AG10803 (cell line): ENCODE results near the gene TTC7B.

ENCODE experiments used
- DNase-seq: peaks from one replicate; pipeline ENCODE4 v3.0.0; 2010; ENCODE audit warnings: low read depth
- H3K4me3 ChIP-seq: 2 replicates; pipeline ENCODE4 v1.5.1; 2011; ENCODE audit warnings: mild to moderate bottlenecking, low read length, control low read depth
- TF ChIP-seq, protein P1 (sequence below): conservative IDR thresholded peaks from 2 replicates; pipeline ENCODE4 v1.5.1; 2011; ENCODE audit warnings: mild to moderate bottlenecking, low read length, control low read depth, inconsistent platforms

Gene TTC7B

DNA sequence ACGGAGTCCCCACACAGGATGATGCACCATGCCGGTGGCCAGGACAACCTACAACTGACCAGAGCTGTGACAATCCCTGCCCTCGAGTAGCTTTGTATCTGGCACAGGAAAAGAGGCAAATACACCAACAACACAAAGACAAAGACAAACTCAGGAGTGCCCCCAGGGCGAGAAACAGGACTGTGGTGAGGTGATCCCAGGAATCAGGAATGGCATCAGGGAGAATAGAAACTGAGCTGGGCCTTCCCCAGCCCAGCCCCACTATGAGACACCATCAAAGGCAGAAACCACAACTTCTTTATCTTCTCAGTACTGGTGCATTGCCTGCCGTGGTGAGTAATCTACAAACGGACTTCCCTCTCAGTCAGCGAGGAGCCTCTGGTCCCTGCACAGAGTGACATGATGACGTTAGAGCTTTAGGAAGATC lies 157.7 kb downstream of the TTC7B start:
- peak; percentile 33 for DNase-seq

DNA sequence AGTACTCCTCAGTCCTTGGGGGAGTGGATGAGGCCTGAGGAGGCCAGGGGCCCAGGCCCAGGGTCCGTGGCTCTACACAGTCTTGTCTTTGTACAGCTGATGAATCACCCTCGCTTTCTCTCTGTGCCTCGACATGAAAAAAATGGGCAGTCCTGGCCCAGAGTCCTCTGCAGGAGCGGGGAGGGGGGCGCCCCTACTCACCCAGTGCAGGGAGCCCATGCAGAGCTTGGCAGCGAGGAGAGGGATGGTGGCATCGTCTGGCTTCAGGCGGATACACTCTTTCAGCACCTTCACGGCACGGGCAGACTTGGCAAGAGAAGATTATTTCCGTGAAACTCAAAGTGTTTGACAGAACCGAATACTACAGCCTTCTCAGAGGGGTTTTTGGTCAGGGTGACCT lies 159.3 kb downstream of the TTC7B start:
- no peak overlapping the region for H3K4me3 ChIP-seq
- TF ChIP-seq, protein P1, sequence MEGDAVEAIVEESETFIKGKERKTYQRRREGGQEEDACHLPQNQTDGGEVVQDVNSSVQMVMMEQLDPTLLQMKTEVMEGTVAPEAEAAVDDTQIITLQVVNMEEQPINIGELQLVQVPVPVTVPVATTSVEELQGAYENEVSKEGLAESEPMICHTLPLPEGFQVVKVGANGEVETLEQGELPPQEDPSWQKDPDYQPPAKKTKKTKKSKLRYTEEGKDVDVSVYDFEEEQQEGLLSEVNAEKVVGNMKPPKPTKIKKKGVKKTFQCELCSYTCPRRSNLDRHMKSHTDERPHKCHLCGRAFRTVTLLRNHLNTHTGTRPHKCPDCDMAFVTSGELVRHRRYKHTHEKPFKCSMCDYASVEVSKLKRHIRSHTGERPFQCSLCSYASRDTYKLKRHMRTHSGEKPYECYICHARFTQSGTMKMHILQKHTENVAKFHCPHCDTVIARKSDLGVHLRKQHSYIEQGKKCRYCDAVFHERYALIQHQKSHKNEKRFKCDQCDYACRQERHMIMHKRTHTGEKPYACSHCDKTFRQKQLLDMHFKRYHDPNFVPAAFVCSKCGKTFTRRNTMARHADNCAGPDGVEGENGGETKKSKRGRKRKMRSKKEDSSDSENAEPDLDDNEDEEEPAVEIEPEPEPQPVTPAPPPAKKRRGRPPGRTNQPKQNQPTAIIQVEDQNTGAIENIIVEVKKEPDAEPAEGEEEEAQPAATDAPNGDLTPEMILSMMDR = no peak
- no peak for DNase-seq

More for the DNA sequence above, 157.7 kb downstream of the TTC7B start:
- H3K4me3 ChIP-seq = no peak overlapping the region
- TF ChIP-seq, protein P1 = no peak

DNA sequence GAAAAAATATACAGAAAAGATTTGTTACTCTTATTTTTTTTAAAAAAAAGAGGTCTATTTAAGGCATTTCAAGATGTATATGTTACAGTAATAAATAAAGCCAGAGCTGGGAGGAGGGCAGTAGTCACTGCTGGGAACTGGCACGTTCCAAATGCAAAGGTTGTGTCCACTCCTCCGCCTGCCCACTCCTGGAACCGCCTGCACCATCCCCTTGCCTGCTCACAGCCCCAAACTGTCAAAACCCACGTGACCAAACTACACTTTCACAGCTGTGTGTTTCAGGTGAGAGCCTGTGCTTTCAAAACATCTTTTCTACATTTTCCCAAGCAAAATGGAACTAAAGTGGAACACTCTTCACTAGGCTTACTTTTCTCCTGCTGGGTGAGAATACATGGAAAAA lies 160.4 kb downstream of the TTC7B start:
- no peak for DNase-seq
- H3K4me3 ChIP-seq = no peak overlapping the region
- TF ChIP-seq, protein P1 = no peak

DNA sequence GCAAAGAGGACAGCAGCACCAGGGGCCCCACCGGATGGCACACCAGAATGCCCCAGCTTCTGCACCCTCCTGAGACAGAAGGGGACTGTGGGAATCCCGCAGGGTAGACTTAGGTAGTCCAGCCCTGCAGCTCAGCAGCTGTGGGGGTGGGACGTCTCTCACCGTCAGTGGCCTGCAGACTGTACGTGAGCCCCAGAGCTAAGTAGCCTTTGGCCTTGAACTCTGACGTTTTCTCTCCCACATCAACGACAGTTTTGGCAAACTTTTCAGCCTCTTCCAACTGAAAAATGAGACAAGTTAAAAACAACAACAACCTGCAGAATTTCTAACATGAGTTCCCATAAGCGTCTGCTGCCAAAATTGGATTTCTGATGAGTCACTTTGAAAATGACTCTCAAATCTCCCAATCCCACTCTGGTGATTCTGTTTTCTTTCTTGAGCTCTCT lies 161.4 kb downstream of the TTC7B start:
- H3K4me3 ChIP-seq = no peak overlapping the region
- TF ChIP-seq, protein P1 = no peak
- peak; percentile 17 for DNase-seq

DNA sequence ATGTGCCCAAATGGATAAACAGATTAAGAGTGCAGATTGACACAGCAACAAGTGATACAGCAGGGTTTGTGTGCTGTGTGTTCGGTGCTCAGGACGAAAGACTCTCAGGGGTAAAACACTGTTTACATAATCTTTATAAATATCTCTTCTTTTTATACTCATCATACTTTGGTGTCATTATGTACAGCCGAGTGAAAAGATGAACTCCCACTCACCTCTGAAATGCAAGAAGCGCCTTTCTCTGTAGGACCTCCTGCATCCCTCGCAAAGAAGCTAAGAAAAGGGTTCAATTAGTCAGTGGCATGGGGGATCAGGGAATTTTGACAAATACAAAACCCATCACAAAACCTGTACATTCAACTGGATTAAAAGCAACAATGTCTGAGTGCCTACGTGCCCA lies 163.6 kb downstream of the TTC7B start:
- H3K4me3 ChIP-seq = no peak overlapping the region
- TF ChIP-seq, protein P1 = no peak
- no peak for DNase-seq

DNA sequence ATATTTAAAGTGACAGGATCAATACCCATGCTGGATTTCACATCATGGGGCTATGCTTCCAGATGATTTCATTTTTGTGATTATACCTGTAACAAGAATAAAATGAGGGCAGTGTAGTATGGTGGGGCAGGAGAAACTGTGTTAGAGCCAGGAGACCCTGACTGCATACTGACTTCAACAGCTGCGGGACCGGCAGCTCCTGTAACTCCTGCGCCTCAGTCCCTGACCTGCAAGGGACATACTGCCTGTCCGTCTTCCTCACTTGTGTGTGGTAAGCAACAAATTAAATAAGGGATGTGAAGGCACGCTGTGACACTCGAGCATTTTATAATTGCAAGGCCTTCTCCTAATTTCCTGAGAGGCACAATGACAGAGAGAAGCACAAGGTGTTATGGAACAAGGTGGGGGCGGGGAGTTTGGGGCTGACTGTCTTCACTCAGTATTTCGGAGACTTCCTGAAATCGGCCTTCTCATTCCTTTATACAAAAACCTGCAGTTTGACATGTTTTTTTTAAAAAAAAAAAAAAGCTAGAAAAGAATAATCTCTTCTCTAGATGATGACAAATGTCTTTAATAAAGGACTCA lies 164.2 kb downstream of the TTC7B start:
- H3K4me3 ChIP-seq = no peak overlapping the region
- TF ChIP-seq, protein P1 = no peak
- no peak for DNase-seq

DNA sequence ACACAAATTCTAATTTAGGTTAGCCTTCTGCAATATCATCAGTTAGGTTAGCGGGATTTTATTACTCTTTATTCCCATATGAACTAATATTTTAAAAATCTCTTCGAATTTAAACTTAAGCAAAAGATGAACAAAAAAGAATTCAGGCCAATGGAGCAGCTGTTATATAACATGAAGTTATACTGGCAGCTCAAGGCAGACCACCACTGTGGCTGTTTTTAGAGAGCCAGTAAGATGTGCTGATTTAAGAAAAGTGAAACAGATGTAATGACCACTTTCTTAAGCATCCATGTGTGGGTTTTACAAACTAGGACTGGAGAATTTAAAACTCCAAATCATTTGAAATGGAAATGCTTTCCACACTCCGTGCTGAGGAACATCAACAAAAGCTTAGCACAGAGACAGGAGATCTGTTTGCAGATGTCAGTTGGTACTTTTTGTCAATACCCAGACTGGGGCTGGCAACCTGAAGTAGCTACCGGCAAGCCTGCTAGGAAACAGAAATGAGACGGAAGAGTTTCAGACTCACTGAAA lies 164.9 kb downstream of the TTC7B start:
- DNase-seq = no peak
- TF ChIP-seq, protein P1 = no peak
- no peak overlapping the region for H3K4me3 ChIP-seq
